SK-N-SH (cell line): Measurements from ENCODE around the gene NAV2. TPM values are rescaled to one million over a fixed set of nuclear protein-coding genes. Genes with fewer than 3 reads are reported as not detected.

Experiments used
- CTCF ChIA-PET: fragments of 300-600, 350-600 bp; formaldehyde crosslinking; extraction: SDS; loops from one replicate; lab custom pipeline; 2021; lab: Yijun Ruan, JAX
- POLR2A ChIA-PET: fragments of 350-600 bp; sonication (Branson Sonifier 250); formaldehyde crosslinking; extraction: SDS; loops from one replicate; lab custom pipeline; 2020; ENCODE audit warnings: antibody characterized with exemption, inconsistent platforms; lab: Yijun Ruan, JAX
- DNase-seq: peaks from one replicate; pipeline ENCODE4 v3.0.0; 2012
- H2AFZ ChIP-seq: fragments of 200-600 bp; sonication (generic); 2 replicates; pipeline ENCODE4 v1.8.1; 2016; ENCODE audit warnings: antibody characterized with exemption, mild to moderate bottlenecking, low read depth
- H3F3A ChIP-seq: fragments of 200-600 bp; sonication (generic); replicated peaks from 2 replicates; pipeline ENCODE3; 2016; ENCODE audit warnings: antibody characterized with exemption, mild to moderate bottlenecking; ENCODE audit not compliant: insufficient read depth
- H3K27ac ChIP-seq, 2 experiments: fragments of 200-500 bp in 1 of 2; fragments of 200-600 bp in 1 of 2; sonication (Bioruptor generic) in 1 of 2; sonication (generic), shearing (Covaris generic) in 1 of 2; 2 replicates each; pipeline versions ENCODE4 v1.5.1 to v1.6.1; 2014 to 2016; ENCODE audit warnings: low read depth in 2 of 2, inconsistent platforms in 1 of 2, low read length in 1 of 2, mild to moderate bottlenecking in 1 of 2, mixed read lengths in 1 of 2
- H3K27me3 ChIP-seq: fragments of 200-600 bp; sonication (generic), shearing (Covaris generic); 2 replicates; pipeline ENCODE4 v1.6.1; 2016; ENCODE audit warnings: mixed run types; ENCODE audit not compliant: insufficient read depth
- H3K36me3 ChIP-seq, 2 experiments: fragments of 200-500 bp in 1 of 2; fragments of 200-600 bp in 1 of 2; sonication (Bioruptor generic) in 1 of 2; sonication (generic) in 1 of 2; replicated peaks in 1 of 2; 2 replicates each; pipeline versions ENCODE3 to v1.5.1; 2014 to 2016; ENCODE audit warnings: low read length in 1 of 2, mild to moderate bottlenecking in 1 of 2; ENCODE audit not compliant: insufficient read depth in 2 of 2, control insufficient read depth in 1 of 2
- H3K4me1 ChIP-seq, 2 experiments: fragments of 200-500 bp in 1 of 2; fragments of 200-600 bp in 1 of 2; sonication (Bioruptor generic) in 1 of 2; sonication (generic), shearing (Covaris generic) in 1 of 2; 2 replicates each; pipeline versions ENCODE4 v1.5.1 to v1.6.1; 2014 to 2016; ENCODE audit warnings: low read depth in 1 of 2, low read length in 1 of 2, mixed run types in 1 of 2; ENCODE audit not compliant: insufficient read depth in 2 of 2, control insufficient read depth in 1 of 2
- H3K4me2 ChIP-seq: fragments of 200-600 bp; sonication (generic), shearing (Covaris generic); 2 replicates; pipeline ENCODE4 v1.6.1; 2017; ENCODE audit warnings: mixed run types
- H3K4me3 ChIP-seq, 2 experiments: fragments of 200-500 bp in 1 of 2; fragments of 200-600 bp in 1 of 2; sonication (Bioruptor generic) in 1 of 2; sonication (generic), shearing (Covaris generic) in 1 of 2; 2 replicates each; pipeline versions ENCODE4 v1.5.1 to v1.8.1; 2014 to 2016; ENCODE audit warnings: low read depth in 2 of 2, inconsistent platforms in 1 of 2, low read length in 1 of 2, mild to moderate bottlenecking in 1 of 2, mixed read lengths in 1 of 2, moderate library complexity in 1 of 2
- H3K79me2 ChIP-seq: fragments of 200-600 bp; sonication (generic); 2 replicates; pipeline ENCODE4 v1.8.1; 2017; ENCODE audit warnings: mild to moderate bottlenecking; ENCODE audit not compliant: insufficient read depth
- H3K9ac ChIP-seq: fragments of 200-600 bp; sonication (generic); 2 replicates; pipeline ENCODE4 v1.6.1; 2017; ENCODE audit warnings: mixed run types
- H3K9me2 ChIP-seq: fragments of 200-600 bp; sonication (generic); 2 replicates; pipeline ENCODE4 v1.6.1; 2017; ENCODE audit warnings: mixed run types
- H3K9me3 ChIP-seq: fragments of 200-600 bp; sonication (generic); 2 replicates; pipeline ENCODE4 v1.6.1; 2017; ENCODE audit warnings: mixed run types, mild to moderate bottlenecking, moderate library complexity
- H4K20me1 ChIP-seq: fragments of 200-600 bp; sonication (generic); 2 replicates; pipeline ENCODE4 v1.6.1; 2017; ENCODE audit warnings: mild to moderate bottlenecking, mixed run types; ENCODE audit not compliant: insufficient read depth
- CTCF ChIP-seq: fragments of 200-600 bp; sonication (generic); IDR thresholded peaks from 2 replicates; pipeline ENCODE4 v1.6.1; 2017; ENCODE audit warnings: antibody characterized with exemption, mild to moderate bottlenecking, moderate library complexity
- FOSL2 ChIP-seq: IDR thresholded peaks from 2 replicates; pipeline ENCODE4 v1.4.0; 2012; ENCODE audit warnings: low read depth, mild to moderate bottlenecking, moderate library complexity, borderline replicate concordance
- FOXJ3 ChIP-seq: sonication (generic); formaldehyde crosslinking; IDR thresholded peaks from 2 replicates; pipeline ENCODE4 v1.5.1; 2020; ENCODE audit warnings: mild to moderate bottlenecking, missing genetic modification reagents
- FOXM1 ChIP-seq: IDR thresholded peaks from 2 replicates; pipeline ENCODE4 v1.4.0; 2012; ENCODE audit warnings: low read depth, mild to moderate bottlenecking
- GABPA ChIP-seq: IDR thresholded peaks from 2 replicates; pipeline ENCODE4 v1.4.0; 2012; ENCODE audit warnings: low read depth, mild to moderate bottlenecking
- JUND ChIP-seq: IDR thresholded peaks from 2 replicates; pipeline ENCODE4 v1.4.0; 2012
- MEF2A ChIP-seq: IDR thresholded peaks from 2 replicates; pipeline ENCODE4 v1.4.0; 2012; ENCODE audit warnings: low read depth, borderline replicate concordance
- NFIC ChIP-seq: IDR thresholded peaks from 2 replicates; pipeline ENCODE4 v1.4.0; 2012; ENCODE audit warnings: borderline replicate concordance
- NRF1 ChIP-seq: IDR thresholded peaks from 2 replicates; pipeline ENCODE4 v1.6.1; 2012; ENCODE audit warnings: low read depth, mild to moderate bottlenecking, low read length
- POLR2AphosphoS5 ChIP-seq: IDR thresholded peaks from 2 replicates; pipeline ENCODE4 v1.6.1; 2012; ENCODE audit warnings: low read depth, low read length
- SIN3A ChIP-seq: IDR thresholded peaks from 2 replicates; pipeline ENCODE4 v1.6.1; 2012; ENCODE audit warnings: low read depth, mild to moderate bottlenecking, low read length, moderate library complexity, borderline replicate concordance
- USF1 ChIP-seq: IDR thresholded peaks from 2 replicates; pipeline ENCODE4 v1.4.0; 2012; ENCODE audit warnings: low read depth, borderline replicate concordance
- USF2 ChIP-seq: fragments of 150-350 bp; IDR thresholded peaks from 2 replicates; pipeline ENCODE4 v1.6.1; 2017; ENCODE audit warnings: antibody characterized with exemption, low read length, low read depth, borderline replicate concordance
- ZBTB33 ChIP-seq: IDR thresholded peaks from 2 replicates; pipeline ENCODE4 v1.4.0; 2012; ENCODE audit warnings: low read depth, borderline replicate concordance
- WGBS: methylation state at CpG from one replicate; pipeline ENCODE4 v1.1.6; 2017; ENCODE audit warnings: low lambda C conversion rate; 5-methylcytosine and 5-hydroxymethylcytosine counted together
- polyA plus RNA-seq, 3 experiments: library from polyadenylated mRNA; depleted of rRNA; stranded (reverse); fragments of >200 nt; gene quantifications; 2 replicates each; pipeline ENCODE4 v1.2.3, GENCODE V29; 2012

Gene NAV2
- polyA plus RNA-seq, 1 of the 3 experiments (the other 2 are of a cell fraction) = 26.2 TPM

- TF ChIP-seq USF2 (no peak), NFIC (no peak), FOSL2 (no peak)
Observed at GRCh38 chr11:20020198-20020597, 307.6 kb downstream of the NAV2 start (continued).

- ChIA-PET CTCF (no interaction called here), POLR2A (no interaction called here)
- H3K79me2 ChIP-seq = peaks cover 98% of the 10 kb centered on the region
- 99% methylated on average over 4 of the region's 4 CpGs for WGBS
- no peaks in the 10 kb centered on the region for H3K27me3 ChIP-seq
- H3K4me2 ChIP-seq = no peak overlapping the region
- H3K9ac ChIP-seq = no peak overlapping the region
- H3K4me3 ChIP-seq = no peak overlapping the region
- H3K4me1 ChIP-seq = peaks cover 17 to 40% of the 10 kb centered on the region in 2 experiments
- H3K36me3 ChIP-seq = peaks cover 7 to 16% of the 10 kb centered on the region in 2 experiments
- H3F3A ChIP-seq = peaks cover 24% of the 10 kb centered on the region
- H3K27ac ChIP-seq = peak overlapping the region in 1 of 2 experiments; percentile 53; a peak in 1 of 4 replicates
- no peaks in the 10 kb centered on the region for H3K9me3 ChIP-seq
- H4K20me1 ChIP-seq = peaks cover 52% of the 10 kb centered on the region
- no peak for DNase-seq
- TF ChIP-seq FOXJ3 (CRISPR knock-in tag) = no peak
- no peak for TF ChIP-seq FOXM1
- TF ChIP-seq MEF2A = no peak
- TF ChIP-seq GABPA = no peak
- no peak for TF ChIP-seq SIN3A
- no peak for TF ChIP-seq JUND
- no peak overlapping the region for H2AFZ ChIP-seq
- H3K9me2 ChIP-seq = no peaks in the 10 kb centered on the region
Observed at GRCh38 chr11:20020716-20021115, 308.1 kb downstream of the NAV2 start.

GRCh38 chr11:20021212-20021611 is 308.6 kb downstream of the NAV2 start:
- no peak overlapping the region for H2AFZ ChIP-seq
- no peak overlapping the region for H3K4me3 ChIP-seq
- H3K9me2 ChIP-seq = no peaks in the 10 kb centered on the region
- no peak for DNase-seq
- no peak overlapping the region for H3K4me2 ChIP-seq
- peaks cover 56% of the 10 kb centered on the region for H4K20me1 ChIP-seq
- ChIA-PET CTCF (no interaction called here), POLR2A (no interaction called here)
- H3K27ac ChIP-seq = peak overlapping the region in 1 of 2 experiments; percentile 53; a peak in 1 of 4 replicates
- TF ChIP-seq USF1 (no peak), NRF1 (no peak), ZBTB33 (no peak), CTCF (no peak), FOXM1 (no peak), POLR2AphosphoS5 (no peak)
- H3K4me1 ChIP-seq = peaks cover 17 to 40% of the 10 kb centered on the region in 2 experiments
- no peak overlapping the region for H3K9ac ChIP-seq
- peaks cover 98% of the 10 kb centered on the region for H3K79me2 ChIP-seq
- WGBS = 81% methylated on average over 4 of the region's 4 CpGs
- H3K27me3 ChIP-seq = no peaks in the 10 kb centered on the region
- H3K9me3 ChIP-seq = no peaks in the 10 kb centered on the region
- H3F3A ChIP-seq = peaks cover 20% of the 10 kb centered on the region
- H3K36me3 ChIP-seq = peaks cover 7 to 16% of the 10 kb centered on the region in 2 experiments
